22Rv1 (cell line): ENCODE results near the gene HES5.

Experiments
- CTCF ChIP-seq: fragments of 450-650 bp; IDR thresholded peaks from 2 replicates; pipeline ENCODE4 v1.5.1; 2017; ENCODE audit warnings: mild to moderate bottlenecking
- ZFX ChIP-seq: fragments of 450-650 bp; IDR thresholded peaks from 2 replicates; pipeline ENCODE4 v1.6.1; 2017; ENCODE audit warnings: antibody characterized with exemption, borderline replicate concordance

- TF ChIP-seq CTCF (no peak), ZFX (no peak)
Observed at GRCh38 chr1:2506901-2507565, 23.0 kb downstream of the HES5 start.
